SU-DHL-6 (cell line): ENCODE measurements around the gene ALDH4A1.

Experiments
- H2AFZ ChIP-seq: fragments of 200-600 bp; sonication (generic); 2 replicates; pipeline ENCODE4 v1.6.1; 2014; ENCODE audit warnings: low read depth, mild to moderate bottlenecking, moderate library complexity, mixed read lengths, antibody characterized with exemption, low read length; ENCODE audit not compliant: severe bottlenecking
- H3F3A ChIP-seq: fragments of 200-600 bp; shearing (Covaris generic); 2 replicates; pipeline ENCODE4 v1.6.0; 2016; ENCODE audit warnings: antibody characterized with exemption, mild to moderate bottlenecking; ENCODE audit not compliant: insufficient read depth
- H3K27ac ChIP-seq: fragments of 200-600 bp; sonication (generic); 2 replicates; pipeline ENCODE4 v1.5.1; 2016; ENCODE audit warnings: low read depth, mild to moderate bottlenecking, low read length, moderate library complexity, mixed read lengths
- H3K27me3 ChIP-seq: fragments of 200-600 bp; sonication (generic), shearing (Covaris generic); 2 replicates; pipeline ENCODE4 v1.6.0; 2014; ENCODE audit warnings: mild to moderate bottlenecking, low read length
- H3K36me3 ChIP-seq: fragments of 200-600 bp; sonication (generic); 2 replicates; pipeline ENCODE4 v1.6.1; 2014; ENCODE audit warnings: mild to moderate bottlenecking, low read length, mixed read lengths
- H3K4me2 ChIP-seq: fragments of 300-600, 200-600 bp; shearing (Covaris generic), sonication (generic); 2 replicates; pipeline ENCODE4 v1.6.0; 2014; ENCODE audit warnings: low read length, low read depth, mild to moderate bottlenecking; ENCODE audit not compliant: poor library complexity, severe bottlenecking
- H3K4me3 ChIP-seq: fragments of 200-600 bp; sonication (generic); 2 replicates; pipeline ENCODE4 v1.5.1; 2014; ENCODE audit warnings: antibody characterized with exemption, low read length, mild to moderate bottlenecking, mixed read lengths; ENCODE audit not compliant: insufficient read depth, poor library complexity, severe bottlenecking
- H3K79me2 ChIP-seq: fragments of 200-600 bp; sonication (generic); 2 replicates; pipeline ENCODE4 v1.6.1; 2014; ENCODE audit warnings: mild to moderate bottlenecking, low read length, moderate library complexity; ENCODE audit not compliant: insufficient read depth
- H3K9ac ChIP-seq: fragments of 200-600 bp; sonication (generic); 2 replicates; pipeline ENCODE4 v1.7.0; 2014; ENCODE audit warnings: mild to moderate bottlenecking, low read length
- H3K9me2 ChIP-seq: fragments of 200-600 bp; sonication (generic); replicated peaks from 2 replicates; pipeline ENCODE4 v1.6.1; 2014; ENCODE audit warnings: low read length; ENCODE audit not compliant: insufficient read depth
- H3K9me3 ChIP-seq: fragments of 200-600 bp; sonication (generic); 2 replicates; pipeline ENCODE4 v1.6.1; 2014; ENCODE audit warnings: low read length, mixed read lengths; ENCODE audit not compliant: insufficient read depth
- H4K20me1 ChIP-seq: fragments of 200-600 bp; sonication (generic); 2 replicates; pipeline ENCODE4 v1.6.1; 2014; ENCODE audit warnings: low read depth, mild to moderate bottlenecking, antibody characterized with exemption, low read length, moderate library complexity, mixed read lengths
- CTCF ChIP-seq: fragments of 200-600 bp; sonication (generic); IDR thresholded peaks from one replicate; pipeline ENCODE4 v1.5.1; 2017; ENCODE audit warnings: antibody characterized with exemption, mild to moderate bottlenecking, low read length, moderate library complexity; ENCODE audit not compliant: insufficient read depth, poor library complexity, severe bottlenecking
- EZH2phosphoT487 ChIP-seq: fragments of 200-600 bp; sonication (generic), shearing (Covaris generic); conservative IDR thresholded peaks from 2 replicates; pipeline ENCODE4 v1.6.1; 2018; ENCODE audit warnings: mild to moderate bottlenecking, antibody characterized with exemption, low read length, moderate library complexity, mixed read lengths

ALDH4A1 gene

GRCh38 chr1:18940303-18941020 lies 38.1 kb upstream of the ALDH4A1 start:
- TF ChIP-seq EZH2phosphoT487 (no peak), CTCF (no peak)
- Histone ChIP-seq H3K4me2 (no peak overlapping the region), H3F3A (no peaks in the 10 kb centered on the region), H3K9me3 (no peaks in the 10 kb centered on the region), H2AFZ (no peak overlapping the region), H3K4me3 (no peak overlapping the region), H3K9me2 (no peaks in the 10 kb centered on the region), H3K27me3 (no peaks in the 10 kb centered on the region), H4K20me1 (no peaks in the 10 kb centered on the region), H3K79me2 (no peaks in the 10 kb centered on the region), H3K36me3 (no peaks in the 10 kb centered on the region), H3K9ac (no peak overlapping the region), H3K27ac (no peak overlapping the region)

GRCh38 chr1:18939398-18940302 lies 37.3 kb upstream of the ALDH4A1 start:
- Histone ChIP-seq H3F3A (no peaks in the 10 kb centered on the region), H3K4me3 (no peak overlapping the region), H3K27ac (no peak overlapping the region), H3K79me2 (no peaks in the 10 kb centered on the region), H2AFZ (no peak overlapping the region), H3K27me3 (no peaks in the 10 kb centered on the region), H3K9me3 (no peaks in the 10 kb centered on the region), H3K9ac (no peak overlapping the region), H3K9me2 (no peaks in the 10 kb centered on the region), H3K36me3 (no peaks in the 10 kb centered on the region), H4K20me1 (no peaks in the 10 kb centered on the region), H3K4me2 (no peak overlapping the region)
- no peak for TF ChIP-seq EZH2phosphoT487
- no peak for TF ChIP-seq CTCF

- Histone ChIP-seq H3K27ac (no peak overlapping the region), H4K20me1 (no peaks in the 10 kb centered on the region), H2AFZ (no peak overlapping the region), H3K36me3 (no peaks in the 10 kb centered on the region), H3F3A (no peaks in the 10 kb centered on the region), H3K4me3 (no peak overlapping the region), H3K9me2 (no peaks in the 10 kb centered on the region), H3K4me2 (no peak overlapping the region), H3K27me3 (no peaks in the 10 kb centered on the region), H3K9ac (no peak overlapping the region), H3K79me2 (no peaks in the 10 kb centered on the region), H3K9me3 (no peaks in the 10 kb centered on the region)
- TF ChIP-seq EZH2phosphoT487 (no peak), CTCF (no peak)
Observed at GRCh38 chr1:18938707-18939070, 36.3 kb upstream of the ALDH4A1 start.
